ENCODE results near the gene KLHL29. TPM values are rescaled to one million over a fixed set of nuclear protein-coding genes. Genes with fewer than 3 reads are reported as not detected.

KLHL29 gene
- total RNA-seq, 1 experiment from 2014 or later: 16.7 TPM

DNA sequence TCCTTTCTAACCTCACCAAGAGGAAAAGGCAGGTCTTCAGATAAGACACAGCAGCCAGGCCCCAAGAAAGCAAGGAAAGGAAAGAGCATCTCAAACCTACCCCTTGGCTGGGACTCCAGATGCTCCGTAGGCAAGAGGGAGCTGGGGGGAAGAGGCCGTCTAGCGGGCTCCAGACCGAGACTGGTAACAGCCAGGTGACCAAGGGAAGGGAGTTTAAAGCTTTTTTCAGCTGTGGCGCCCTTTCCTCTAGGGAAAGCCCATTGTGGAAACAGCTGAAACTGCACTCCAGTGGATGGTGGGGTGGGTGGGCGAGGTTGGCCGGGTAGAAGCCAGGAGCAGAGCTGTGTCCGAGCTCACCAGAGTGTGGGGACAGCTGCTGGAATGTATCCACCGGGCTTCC, 180.4 kb downstream of the KLHL29 start:
- RAD21 ChIA-PET (ENCODE audit: low non-redundant PET in 1 of 2, low total read pairs in 2 of 2, uncharacterized antibody in 2 of 2, unreplicated experiment in 2 of 2): no interaction called here
- Histone ChIP-seq H4K20me1 (ENCODE audit: insufficient read depth) (no peaks in the 10 kb centered on the region), H3K27me3 (ENCODE audit: insufficient read depth, low read length) (no peaks in the 10 kb centered on the region), H3K36me3 (ENCODE audit: control insufficient read depth in 1 of 2, insufficient read depth in 2 of 2, low read length in 2 of 2) (no peaks in the 10 kb centered on the region; a peak in 1 of 4 replicates), H3K9me2 (ENCODE audit: insufficient read depth) (no peaks in the 10 kb centered on the region), H3K9me3 (ENCODE audit: control insufficient read depth in 1 of 2, insufficient read depth in 1 of 2, low read depth in 1 of 2, low read length in 2 of 2) (no peaks in the 10 kb centered on the region), H3K4me2 (ENCODE audit: low read length) (no peak overlapping the region), H3K4me3 (replicated peaks in 1 of 2; ENCODE audit: low read depth in 1 of 2, low read length in 2 of 2) (no peak overlapping the region), H2AFZ (ENCODE audit: low read depth, low read length, poor library complexity, severe bottlenecking) (no peak overlapping the region), H3K4me1 (ENCODE audit: control insufficient read depth in 1 of 2, insufficient read depth in 2 of 2, low read length in 2 of 2) (no peaks in the 10 kb centered on the region), H3K79me2 (ENCODE audit: insufficient read depth, low read length) (no peaks in the 10 kb centered on the region), H3K27ac (ENCODE audit: low read depth, low read length) (no peak overlapping the region), H3K9ac (ENCODE audit: low read length) (no peak overlapping the region)
- CTCF ChIA-PET: no interaction called here
- intact Hi-C loops (cut with micrococcal nuclease): loop anchor here (5.0 kb wide), 1 partner anchor 198 kb away; no protein-coding TSS in a partner anchor
- ATAC-seq: no peak
- POLR2A ChIA-PET: no interaction called here
- BruUV-seq (replicated peaks): no TSS peak
- TF ChIP-seq FOSL1 (IDR thresholded peaks at IDR 0.05; ENCODE audit: low read depth) (no peak), POLR2A (IDR thresholded peaks at IDR 0.05; ENCODE audit: borderline replicate concordance, extremely low read depth, insufficient read depth, insufficient read length) (no peak), SP1 (IDR thresholded peaks at IDR 0.05; ENCODE audit: low read depth) (no peak), ELF1 (IDR thresholded peaks at IDR 0.05; ENCODE audit: borderline replicate concordance, low read depth) (no peak), SRF (IDR thresholded peaks at IDR 0.05; ENCODE audit: low read depth) (no peak)
- DNase-seq (ENCODE audit: low read depth, low spot score): no peak

DNA sequence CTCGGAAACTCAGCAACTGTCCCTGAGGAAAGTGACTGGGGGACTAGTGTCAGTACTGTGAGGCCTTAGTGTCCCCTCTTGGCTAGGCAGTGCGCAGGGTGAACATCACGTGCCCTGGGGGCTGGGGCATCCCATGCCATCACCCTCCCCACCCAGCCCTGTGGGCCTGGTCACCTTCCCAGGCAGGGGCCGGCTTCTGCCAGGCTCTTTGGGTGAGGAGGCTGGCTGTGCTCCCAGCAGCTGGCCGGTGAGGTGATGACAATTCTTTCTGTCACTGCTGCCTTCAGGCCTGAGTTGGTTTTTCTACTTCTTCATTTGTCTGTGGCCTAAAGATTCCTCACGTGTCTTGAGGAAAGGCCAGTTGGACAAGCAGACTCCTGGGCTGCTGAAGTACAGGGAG, 180.8 kb downstream of the KLHL29 start:
- H3K79me2 ChIP-seq (ENCODE audit: insufficient read depth, low read length): no peaks in the 10 kb centered on the region
- H3K4me2 ChIP-seq (ENCODE audit: low read length): no peak overlapping the region
- intact Hi-C loops (cut with micrococcal nuclease): loop anchor here (5.0 kb wide), 1 partner anchor 199 kb away; no protein-coding TSS in a partner anchor
- no peaks in the 10 kb centered on the region for H3K4me1 ChIP-seq (ENCODE audit: control insufficient read depth in 1 of 2, insufficient read depth in 2 of 2, low read length in 2 of 2)
- TF ChIP-seq JUND (IDR thresholded peaks at IDR 0.05) (no peak), CEBPB (IDR thresholded peaks at IDR 0.05; ENCODE audit: low read depth) (no peak), REST (IDR thresholded peaks at IDR 0.05; ENCODE audit: low read depth) (no peak), SP1 (IDR thresholded peaks at IDR 0.05; ENCODE audit: low read depth) (no peak), POLR2AphosphoS5 (IDR thresholded peaks at IDR 0.05; ENCODE audit: low read depth, low read length) (no peak), ATF3 (IDR thresholded peaks at IDR 0.05) (no peak), ZFX (IDR thresholded peaks at IDR 0.05) (no peak), POLR2A (IDR thresholded peaks at IDR 0.05; ENCODE audit: borderline replicate concordance, extremely low read depth, insufficient read depth, insufficient read length) (no peak), FOSL1 (IDR thresholded peaks at IDR 0.05; ENCODE audit: low read depth) (no peak), YY1 (IDR thresholded peaks at IDR 0.05; ENCODE audit: extremely low read depth, insufficient replicate concordance, low read depth, low read length) (no peak)
- TF ChIP-seq, protein P1, sequence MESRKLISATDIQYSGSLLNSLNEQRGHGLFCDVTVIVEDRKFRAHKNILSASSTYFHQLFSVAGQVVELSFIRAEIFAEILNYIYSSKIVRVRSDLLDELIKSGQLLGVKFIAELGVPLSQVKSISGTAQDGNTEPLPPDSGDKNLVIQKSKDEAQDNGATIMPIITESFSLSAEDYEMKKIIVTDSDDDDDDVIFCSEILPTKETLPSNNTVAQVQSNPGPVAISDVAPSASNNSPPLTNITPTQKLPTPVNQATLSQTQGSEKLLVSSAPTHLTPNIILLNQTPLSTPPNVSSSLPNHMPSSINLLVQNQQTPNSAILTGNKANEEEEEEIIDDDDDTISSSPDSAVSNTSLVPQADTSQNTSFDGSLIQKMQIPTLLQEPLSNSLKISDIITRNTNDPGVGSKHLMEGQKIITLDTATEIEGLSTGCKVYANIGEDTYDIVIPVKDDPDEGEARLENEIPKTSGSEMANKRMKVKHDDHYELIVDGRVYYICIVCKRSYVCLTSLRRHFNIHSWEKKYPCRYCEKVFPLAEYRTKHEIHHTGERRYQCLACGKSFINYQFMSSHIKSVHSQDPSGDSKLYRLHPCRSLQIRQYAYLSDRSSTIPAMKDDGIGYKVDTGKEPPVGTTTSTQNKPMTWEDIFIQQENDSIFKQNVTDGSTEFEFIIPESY (IDR thresholded peaks at IDR 0.05; ENCODE audit: extremely low read depth, insufficient replicate concordance, low read length): no peak
- no peaks in the 10 kb centered on the region for H4K20me1 ChIP-seq (ENCODE audit: insufficient read depth)
- H3K27me3 ChIP-seq (ENCODE audit: insufficient read depth, low read length): no peaks in the 10 kb centered on the region
- H3K9me3 ChIP-seq (ENCODE audit: control insufficient read depth in 1 of 2, insufficient read depth in 1 of 2, low read depth in 1 of 2, low read length in 2 of 2): no peaks in the 10 kb centered on the region
- DNase-seq (ENCODE audit: low read depth, low spot score) (no peak), ATAC-seq (no peak)
- H3K27ac ChIP-seq (ENCODE audit: low read depth, low read length): no peak overlapping the region
- H3K9me2 ChIP-seq (ENCODE audit: insufficient read depth): no peaks in the 10 kb centered on the region
- RAD21 ChIA-PET (ENCODE audit: low non-redundant PET in 1 of 2, low total read pairs in 2 of 2, uncharacterized antibody in 2 of 2, unreplicated experiment in 2 of 2): no interaction called here
- no TSS peak for BruUV-seq (replicated peaks)
- H3K36me3 ChIP-seq (ENCODE audit: control insufficient read depth in 1 of 2, insufficient read depth in 2 of 2, low read length in 2 of 2): no peaks in the 10 kb centered on the region; a peak in 1 of 4 replicates
- H2AFZ ChIP-seq (ENCODE audit: low read depth, low read length, poor library complexity, severe bottlenecking): no peak overlapping the region
- H3K4me3 ChIP-seq (replicated peaks in 1 of 2; ENCODE audit: low read depth in 1 of 2, low read length in 2 of 2): no peak overlapping the region
- CTCF ChIA-PET: no interaction called here
- POLR2A ChIA-PET: no interaction called here
- H3K9ac ChIP-seq (ENCODE audit: low read length): no peak overlapping the region
